ENCODE data around the gene RHOXF2B. TPM values are rescaled to one million over a fixed set of nuclear protein-coding genes. Genes with fewer than 3 reads are reported as not detected.
"Not testable (repeated sequence)": the region's sequence is repeated elsewhere in the genome, so short reads cannot be mapped to it uniquely, and the experiment has no call there.

Gene RHOXF2B
- total and polyA plus RNA-seq, 12 donors = not detected

GRCh38 chrX:120109378-120109777 lies 31.9 kb upstream of the RHOXF2B start:
- H3K4me3 ChIP-seq = no peak overlapping the region
- no peaks in the 10 kb centered on the region for H3K27me3 ChIP-seq
- H3K9me3 ChIP-seq (replicated peaks in 1 of 3) = no peaks in the 10 kb centered on the region
- no peak for DNase-seq
- no peak overlapping the region for H3K27ac ChIP-seq
- TF ChIP-seq POLR2A (IDR thresholded peaks at IDR 0.05) = no peak
- no peak for TF ChIP-seq CTCF (IDR thresholded peaks at IDR 0.05)
- intact Hi-C loops (cut with DNase I) = no loop called here
- no peaks in the 10 kb centered on the region for H3K4me1 ChIP-seq (replicated peaks in 1 of 2)
- WGBS, 4 donors = 88 to 96% (median 90%) methylated on average over 1 of the region's 1 CpG
- no peaks in the 10 kb centered on the region for H3K36me3 ChIP-seq (replicated peaks in 1 of 2)

- WGBS, 4 donors = 87 to 94% (median 90%) methylated on average over 2 of the region's 2 CpGs
- H3K27ac ChIP-seq; H3K36me3 ChIP-seq (replicated peaks in 1 of 2); H3K4me3 ChIP-seq; H3K27me3 ChIP-seq; H3K9me3 ChIP-seq (replicated peaks in 1 of 3); DNase-seq; intact Hi-C loops (cut with DNase I); H3K4me1 ChIP-seq (replicated peaks in 1 of 2): not testable (repeated sequence)
These were observed 27.2 kb upstream of the RHOXF2B start for GRCh38 chrX:120104707-120105106.

GRCh38 chrX:120101057-120101456 lies 23.6 kb upstream of the RHOXF2B start:
- H3K36me3 ChIP-seq (replicated peaks in 1 of 2); H3K4me3 ChIP-seq; intact Hi-C loops (cut with DNase I); H3K9me3 ChIP-seq (replicated peaks in 1 of 3); H3K27ac ChIP-seq; DNase-seq; H3K4me1 ChIP-seq (replicated peaks in 1 of 2); H3K27me3 ChIP-seq: not testable (repeated sequence)
- 71 to 83% (median 78%) methylated on average over 2 of the region's 2 CpGs for WGBS, 4 donors

- TF ChIP-seq CTCF (IDR thresholded peaks at IDR 0.05) (no peak), POLR2A (IDR thresholded peaks at IDR 0.05) (no peak)
- no peaks in the 10 kb centered on the region for H3K9me3 ChIP-seq (replicated peaks in 1 of 3)
- 52 to 87% (median 68%) methylated on average over 2 of the region's 2 CpGs for whole genome bisulfite sequencing, 4 donors
- H3K36me3 ChIP-seq (replicated peaks in 1 of 2) = no peaks in the 10 kb centered on the region
- H3K27me3 ChIP-seq = no peaks in the 10 kb centered on the region
- no peak for DNase-seq
- H3K27ac ChIP-seq = no peak overlapping the region
- no peak overlapping the region for H3K4me3 ChIP-seq
- H3K4me1 ChIP-seq (replicated peaks in 1 of 2) = no peaks in the 10 kb centered on the region
- intact Hi-C loops (cut with DNase I) = no loop called here
These were observed 12.7 kb upstream of the RHOXF2B start for GRCh38 chrX:120090208-120090607.

- H3K36me3 ChIP-seq (replicated peaks in 1 of 2) = no peaks in the 10 kb centered on the region
- DNase-seq = no peak
- H3K4me1 ChIP-seq (replicated peaks in 1 of 2) = no peaks in the 10 kb centered on the region
- WGBS, 4 donors = 56 to 65% (median 62%) methylated on average over 8 to 10 of the region's 10 CpGs
- intact Hi-C loops (cut with DNase I) = no loop called here
- H3K4me3 ChIP-seq = no peak overlapping the region
- H3K27me3 ChIP-seq = no peaks in the 10 kb centered on the region
- no peak overlapping the region for H3K27ac ChIP-seq
- TF ChIP-seq POLR2A (IDR thresholded peaks at IDR 0.05) = no peak
- no peak for TF ChIP-seq CTCF (IDR thresholded peaks at IDR 0.05)
- H3K9me3 ChIP-seq (replicated peaks in 1 of 3) = no peaks in the 10 kb centered on the region
These were observed 10.0 kb upstream of the RHOXF2B start for GRCh38 chrX:120087289-120088017.

- H3K4me1 ChIP-seq (replicated peaks in 1 of 2); H3K4me3 ChIP-seq; H3K27me3 ChIP-seq; intact Hi-C loops (cut with DNase I); H3K9me3 ChIP-seq (replicated peaks in 1 of 3); H3K27ac ChIP-seq; H3K36me3 ChIP-seq (replicated peaks in 1 of 2); DNase-seq: not testable (repeated sequence)
- no CpG with 5 or more reads among the region's 12 CpGs for WGBS, 4 donors
These were observed 8.2 kb upstream of the RHOXF2B start for GRCh38 chrX:120085553-120086185.

- H3K4me1 ChIP-seq (replicated peaks in 1 of 2); H3K36me3 ChIP-seq (replicated peaks in 1 of 2); H3K27ac ChIP-seq; intact Hi-C loops (cut with DNase I); H3K27me3 ChIP-seq; H3K9me3 ChIP-seq (replicated peaks in 1 of 3); DNase-seq; H3K4me3 ChIP-seq: not testable (repeated sequence)
- 50 to 80% (median 50%) methylated on average over 1 of the region's 1 CpG; no CpG with 5 or more reads in 1 of the 4 donors for WGBS, 4 donors
These were observed 11.3 kb downstream of the RHOXF2B start for GRCh38 chrX:120066169-120066568.

GRCh38 chrX:120042712-120043111 lies 34.8 kb downstream of the RHOXF2B start:
- no CpG with 5 or more reads among the region's 6 CpGs for WGBS, 4 donors
- H3K4me3 ChIP-seq; H3K27ac ChIP-seq; intact Hi-C loops (cut with DNase I); H3K9me3 ChIP-seq (replicated peaks in 1 of 3); H3K27me3 ChIP-seq; H3K4me1 ChIP-seq (replicated peaks in 1 of 2); DNase-seq; H3K36me3 ChIP-seq (replicated peaks in 1 of 2): not testable (repeated sequence)
